OCI-LY7 (cell line): ENCODE data around the gene KIAA1217. TPM values are rescaled to one million over a fixed set of nuclear protein-coding genes. Genes with fewer than 3 reads are reported as not detected.

ENCODE experiments used
- BruUV-seq: library from RNA; stranded (reverse); fragments of 400-500 nt; replicated peaks from 2 replicates; lab custom pipeline; 2021; lab: Mats Ljungman, UMichigan
- CTCF ChIA-PET: fragments of 300-600 bp; sonication (Branson Sonifier 250); formaldehyde crosslinking; loops from one replicate; lab custom pipeline; 2022; ENCODE audit warnings: antibody characterized with exemption; ENCODE audit not compliant: unreplicated experiment; lab: Charles Lee
- POLR2A ChIA-PET: fragments of 300-600 bp; sonication (Branson Sonifier 250); formaldehyde crosslinking; loops from one replicate; lab custom pipeline; 2022; ENCODE audit warnings: antibody characterized with exemption; lab: Charles Lee
- DNase-seq: peaks from one replicate; pipeline ENCODE4 v3.0.0-alpha.2; 2015; ENCODE audit warnings: low spot score
- H2AFZ ChIP-seq: fragments of 200-600 bp; sonication (generic), shearing (Covaris generic); 2 replicates; pipeline ENCODE4 v1.6.1; 2014; ENCODE audit warnings: mild to moderate bottlenecking, antibody characterized with exemption, low read length, moderate library complexity
- H3K27ac ChIP-seq: fragments of 200-600 bp; sonication (generic); 2 replicates; pipeline ENCODE4 v1.5.1; 2014; ENCODE audit warnings: mixed run types, low read depth, mild to moderate bottlenecking, moderate library complexity, low read length, inconsistent platforms; ENCODE audit not compliant: poor library complexity, severe bottlenecking
- H3K36me3 ChIP-seq: fragments of 200-600 bp; sonication (generic); 2 replicates; pipeline ENCODE4 v1.6.1; 2014; ENCODE audit warnings: mild to moderate bottlenecking, antibody characterized with exemption, low read length, moderate library complexity, mixed read lengths; ENCODE audit not compliant: insufficient read depth
- H3K4me1 ChIP-seq: fragments of 200-600 bp; sonication (generic); 2 replicates; pipeline ENCODE4 v1.5.1; 2014; ENCODE audit warnings: mild to moderate bottlenecking, low read length; ENCODE audit not compliant: insufficient read depth, poor library complexity, severe bottlenecking
- H3K4me2 ChIP-seq: fragments of 200-600 bp; sonication (generic); 2 replicates; pipeline ENCODE4 v1.6.1; 2014; ENCODE audit warnings: mild to moderate bottlenecking, low read length
- H3K4me3 ChIP-seq: fragments of 200-600 bp; sonication (generic); 2 replicates; pipeline ENCODE4 v1.5.1; 2014; ENCODE audit warnings: mild to moderate bottlenecking, low read depth, low read length; ENCODE audit not compliant: poor library complexity, severe bottlenecking
- H3K79me2 ChIP-seq: fragments of 200-600 bp; sonication (generic); 2 replicates; pipeline ENCODE4 v1.6.1; 2016; ENCODE audit warnings: low read depth, mild to moderate bottlenecking, low read length, moderate library complexity, mixed read lengths; ENCODE audit not compliant: insufficient read depth
- H3K9me2 ChIP-seq: fragments of 200-600 bp; sonication (generic); 2 replicates; pipeline ENCODE4 v1.6.1; 2016; ENCODE audit warnings: mild to moderate bottlenecking, low read length, mixed read lengths; ENCODE audit not compliant: insufficient read depth
- H3K9me3 ChIP-seq: fragments of 200-600 bp; sonication (generic); 2 replicates; pipeline ENCODE4 v1.6.1; 2014; ENCODE audit warnings: mild to moderate bottlenecking, mixed run types, low read length, mixed read lengths
- H4K20me1 ChIP-seq: fragments of 200-600 bp; sonication (generic); 2 replicates; pipeline ENCODE4 v1.6.1; 2014; ENCODE audit warnings: mild to moderate bottlenecking, antibody characterized with exemption, low read length, moderate library complexity, mixed read lengths; ENCODE audit not compliant: insufficient read depth
- CTCF ChIP-seq: fragments of 200-600 bp; sonication (generic); conservative IDR thresholded peaks from 2 replicates; pipeline ENCODE4 v1.5.1; 2014; ENCODE audit warnings: mild to moderate bottlenecking, antibody characterized with exemption, low read length, moderate library complexity, mixed read lengths
- EZH2phosphoT487 ChIP-seq: fragments of 200-600 bp; sonication (generic); IDR thresholded peaks from 2 replicates; pipeline ENCODE4 v1.6.1; 2018; ENCODE audit warnings: low read depth, borderline replicate concordance, mild to moderate bottlenecking, mixed run types, antibody characterized with exemption, low read length, moderate library complexity, mixed read lengths
- intact Hi-C: fragments of 100-400 bp; cut with micrococcal nuclease; formaldehyde crosslinking; loops from one replicate; pipeline ENCODE4 v1.10.0; 2022; ENCODE audit not compliant: unreplicated experiment
- total RNA-seq, 2 experiments: library from RNA; depleted of rRNA in 1 of 2; stranded (reverse); fragments of >200 nt in 1 of 2; shearing (Covaris generic) in 1 of 2; gene quantifications; 2 replicates each; pipeline ENCODE4 v1.2.3, GENCODE V29; 2014 to 2022

Gene KIAA1217
- total RNA-seq, 2 experiments from 2014 or later = not detected

- no peak for DNase-seq
- CTCF ChIA-PET = no interaction called here
- H4K20me1 ChIP-seq = no peaks in the 10 kb centered on the region
- no peak overlapping the region for H3K4me3 ChIP-seq
- BruUV-seq = no TSS peak
- H3K9me3 ChIP-seq = no peaks in the 10 kb centered on the region
- H3K4me1 ChIP-seq = no peaks in the 10 kb centered on the region
- no peaks in the 10 kb centered on the region for H3K79me2 ChIP-seq
- no peak overlapping the region for H3K4me2 ChIP-seq
- POLR2A ChIA-PET = no interaction called here
- H3K27ac ChIP-seq = no peak overlapping the region
- TF ChIP-seq CTCF = no peak
- TF ChIP-seq EZH2phosphoT487 = no peak
- no peaks in the 10 kb centered on the region for H3K9me2 ChIP-seq
- intact Hi-C loops = no loop called here
- no peak overlapping the region for H2AFZ ChIP-seq
- H3K36me3 ChIP-seq = no peaks in the 10 kb centered on the region
Observed at GRCh38 chr10:24465124-24465874, 256.4 kb downstream of the KIAA1217 start.

- H3K9me2 ChIP-seq = no peaks in the 10 kb centered on the region
- ChIA-PET POLR2A (no interaction called here), CTCF (no interaction called here)
- no peak overlapping the region for H3K27ac ChIP-seq
- intact Hi-C loops = no loop called here
- no peaks in the 10 kb centered on the region for H4K20me1 ChIP-seq
- BruUV-seq = no TSS peak
- H3K4me2 ChIP-seq = no peak overlapping the region
- no peaks in the 10 kb centered on the region for H3K9me3 ChIP-seq
- DNase-seq = no peak
- H2AFZ ChIP-seq = no peak overlapping the region
- H3K4me1 ChIP-seq = no peaks in the 10 kb centered on the region
- no peak overlapping the region for H3K4me3 ChIP-seq
- H3K36me3 ChIP-seq = no peaks in the 10 kb centered on the region
- no peak for TF ChIP-seq CTCF
- no peak for TF ChIP-seq EZH2phosphoT487
- H3K79me2 ChIP-seq = no peaks in the 10 kb centered on the region
Observed at GRCh38 chr10:24465891-24466818, 257.2 kb downstream of the KIAA1217 start.
